Measurements from ENCODE around the gene PDHX. TPM values are rescaled to one million over a fixed set of nuclear protein-coding genes. Genes with fewer than 3 reads are reported as not detected.
"Not testable (repeated sequence)": the region's sequence is repeated elsewhere in the genome, so short reads cannot be mapped to it uniquely, and the experiment has no call there.

PDHX gene
- total RNA-seq, 1 experiment from 2014 or later, result 23.2 TPM

GRCh38 chr11:35015621-35016387 is 99.4 kb downstream of the PDHX start:
- no peak for DNase-seq (ENCODE audit: low spot score)

- no peak for DNase-seq (ENCODE audit: low spot score)
Observed at GRCh38 chr11:35016916-35017315, 100.5 kb downstream of the PDHX start.

- no peak for DNase-seq (ENCODE audit: low spot score)
Observed at GRCh38 chr11:35017528-35018342, 101.3 kb downstream of the PDHX start.

GRCh38 chr11:35021589-35021988 is 105.2 kb downstream of the PDHX start:
- no peak for DNase-seq (ENCODE audit: low spot score)

GRCh38 chr11:35023940-35024339 is 107.5 kb downstream of the PDHX start:
- DNase-seq (ENCODE audit: low spot score), result not testable (repeated sequence)

GRCh38 chr11:35028007-35028406 is 111.6 kb downstream of the PDHX start:
- DNase-seq (ENCODE audit: low spot score), result not testable (repeated sequence)

- no peak for DNase-seq (ENCODE audit: low spot score)
Observed at GRCh38 chr11:35029979-35030682, 113.7 kb downstream of the PDHX start.

- peak; percentile 53 for DNase-seq (ENCODE audit: low spot score)
Observed at GRCh38 chr11:35030716-35031213, 114.3 kb downstream of the PDHX start.

- DNase-seq (ENCODE audit: low spot score), result no peak
Observed at GRCh38 chr11:35031346-35031745, 114.9 kb downstream of the PDHX start.

- DNase-seq (ENCODE audit: low spot score), result no peak
Observed at GRCh38 chr11:35031867-35032266, 115.4 kb downstream of the PDHX start.

GRCh38 chr11:35033011-35033410 is 116.6 kb downstream of the PDHX start:
- DNase-seq (ENCODE audit: low spot score), result no peak

GRCh38 chr11:35034401-35034800 is 118.0 kb downstream of the PDHX start:
- DNase-seq (ENCODE audit: low spot score), result no peak

GRCh38 chr11:35035894-35036408 is 119.5 kb downstream of the PDHX start:
- DNase-seq (ENCODE audit: low spot score), result no peak

- no peak for DNase-seq (ENCODE audit: low spot score)
Observed at GRCh38 chr11:35036639-35037038, 120.2 kb downstream of the PDHX start.

- DNase-seq (ENCODE audit: low spot score), result no peak
Observed at GRCh38 chr11:35038211-35038928, 122.0 kb downstream of the PDHX start.

GRCh38 chr11:35039076-35039475 is 122.7 kb downstream of the PDHX start:
- no peak for DNase-seq (ENCODE audit: low spot score)

GRCh38 chr11:35040221-35040942 is 124.0 kb downstream of the PDHX start:
- no peak for DNase-seq (ENCODE audit: low spot score)

GRCh38 chr11:35041070-35041554 is 124.7 kb downstream of the PDHX start:
- no peak for DNase-seq (ENCODE audit: low spot score)

- DNase-seq (ENCODE audit: low spot score), result no peak
Observed at GRCh38 chr11:35042224-35042623, 125.8 kb downstream of the PDHX start.

GRCh38 chr11:35042913-35043312 is 126.5 kb downstream of the PDHX start:
- DNase-seq (ENCODE audit: low spot score), result no peak

All from HT-29 (cell line).